Endothelial cell of umbilical vein (primary cell): ENCODE data around the gene SEL1L2. TPM values are rescaled to one million over a fixed set of nuclear protein-coding genes. Genes with fewer than 3 reads are reported as not detected.

ENCODE experiments used
- BruUV-seq: library from RNA; stranded (reverse); fragments of 400-500 nt; replicated peaks from 2 replicates; lab custom pipeline; 2021; lab: Mats Ljungman, UMichigan
- CTCF ChIA-PET: fragments of 300-600, 350-600 bp; sonication (Branson Sonifier 250); formaldehyde crosslinking; loops from one replicate; lab custom pipeline; 2021; ENCODE audit warnings: antibody characterized with exemption, inconsistent platforms; lab: Charles Lee
- POLR2A ChIA-PET: fragments of 300-600, 350-600 bp; sonication (Branson Sonifier 250); formaldehyde crosslinking; loops from one replicate; lab custom pipeline; 2021; ENCODE audit warnings: antibody characterized with exemption, inconsistent platforms; lab: Charles Lee
- DNase-seq: peaks from one replicate; pipeline ENCODE4 v3.0.0-alpha.2; 2011; ENCODE audit warnings: low read depth, low spot score
- FAIRE-seq: peaks from 2 replicates; lab custom pipeline; 2011; peaks lifted over from hg19 to GRCh38; lab: Jason Lieb, UNC
- H2AFZ ChIP-seq: 2 replicates; pipeline ENCODE4 v1.6.0; 2012; ENCODE audit warnings: low read depth, low read length, control low read depth, inconsistent platforms
- H3K27ac ChIP-seq: 2 replicates; pipeline ENCODE4 v1.5.1; 2011; ENCODE audit warnings: low read depth, mild to moderate bottlenecking, control low read depth, low read length, moderate library complexity; ENCODE audit not compliant: insufficient read depth
- H3K27me3 ChIP-seq, 2 experiments: 2 replicates each; pipeline versions ENCODE4 v1.6.0 to v1.6.1; 2011; ENCODE audit warnings: low read length in 2 of 2, mixed read lengths in 1 of 2; ENCODE audit not compliant: control insufficient read depth in 2 of 2, insufficient read depth in 2 of 2
- H3K36me3 ChIP-seq, 2 experiments: 2 replicates in 1 of 2; 3 replicates in 1 of 2; pipeline ENCODE4 v1.5.1; 2011; ENCODE audit warnings: low read length in 2 of 2, mild to moderate bottlenecking in 1 of 2, moderate library complexity in 1 of 2; ENCODE audit not compliant: control insufficient read depth in 2 of 2, insufficient read depth in 2 of 2; ENCODE audit errors: extremely low read depth in 1 of 2
- H3K4me1 ChIP-seq: 3 replicates; pipeline ENCODE4 v1.5.1; 2011; ENCODE audit warnings: mild to moderate bottlenecking, low read length; ENCODE audit not compliant: control insufficient read depth, insufficient read depth; ENCODE audit errors: extremely low read depth
- H3K4me2 ChIP-seq: 2 replicates; pipeline ENCODE4 v1.6.1; 2011; ENCODE audit warnings: low read length, control low read depth, mixed read lengths; ENCODE audit not compliant: insufficient read depth
- H3K4me3 ChIP-seq, 3 experiments: fragments of 200-600 bp in 1 of 3; sonication (generic), shearing (Covaris generic) in 1 of 3; replicated peaks in 1 of 3; 2 replicates each; pipeline ENCODE4 v1.5.1; 2011 to 2016; ENCODE audit warnings: control low read depth in 3 of 3, low read length in 3 of 3, mild to moderate bottlenecking in 2 of 3, inconsistent platforms in 1 of 3, low read depth in 1 of 3, moderate library complexity in 1 of 3; ENCODE audit not compliant: insufficient read depth in 1 of 3
- H3K79me2 ChIP-seq: 2 replicates; pipeline ENCODE4 v1.6.0; 2012; ENCODE audit warnings: low read length, inconsistent platforms; ENCODE audit not compliant: control insufficient read depth, insufficient read depth
- H3K9ac ChIP-seq: replicated peaks from 2 replicates; pipeline ENCODE3; 2011; ENCODE audit warnings: low read length, control low read depth; ENCODE audit not compliant: insufficient read depth; ENCODE audit errors: extremely low read depth
- H3K9me1 ChIP-seq: replicated peaks from 3 replicates; pipeline ENCODE4 v1.6.0; 2011; ENCODE audit warnings: mild to moderate bottlenecking, low read length; ENCODE audit not compliant: control insufficient read depth, insufficient read depth; ENCODE audit errors: extremely low read depth
- H3K9me3 ChIP-seq: replicated peaks from 2 replicates; pipeline ENCODE4 v1.5.1; 2012; ENCODE audit warnings: low read length, inconsistent platforms; ENCODE audit not compliant: control insufficient read depth, insufficient read depth
- H4K20me1 ChIP-seq: replicated peaks from 2 replicates; pipeline ENCODE3; 2011; ENCODE audit warnings: mild to moderate bottlenecking, low read length; ENCODE audit not compliant: control insufficient read depth, insufficient read depth; ENCODE audit errors: extremely low read depth
- EZH2 ChIP-seq: IDR thresholded peaks from 2 replicates; pipeline ENCODE4 v1.6.1; 2012; ENCODE audit warnings: borderline replicate concordance, low read depth, mild to moderate bottlenecking, moderate library complexity, low read length, inconsistent platforms; ENCODE audit not compliant: severe bottlenecking
- FOS ChIP-seq: IDR thresholded peaks from 2 replicates; pipeline ENCODE4 v1.6.1; 2011; ENCODE audit warnings: mild to moderate bottlenecking, low read length, moderate library complexity, borderline replicate concordance; ENCODE audit not compliant: insufficient read depth
- GATA2 ChIP-seq: IDR thresholded peaks from 2 replicates; pipeline ENCODE4 v1.7.0; 2011; ENCODE audit warnings: low read depth, mild to moderate bottlenecking, moderate library complexity, mixed read lengths, low read length; ENCODE audit not compliant: insufficient read length, insufficient read depth
- JUN ChIP-seq: IDR thresholded peaks from 2 replicates; pipeline ENCODE4 v1.6.1; 2011; ENCODE audit warnings: borderline replicate concordance, low read depth; ENCODE audit not compliant: insufficient read length, insufficient read depth
- MAX ChIP-seq: IDR thresholded peaks from 2 replicates; pipeline ENCODE4 v1.6.1; 2011; ENCODE audit not compliant: insufficient read depth, insufficient read length
- POLR2A ChIP-seq: IDR thresholded peaks from 2 replicates; pipeline ENCODE4 v1.6.1; 2012; ENCODE audit warnings: low read depth, mild to moderate bottlenecking, control low read depth, low read length
- POLR2AphosphoS5 ChIP-seq: IDR thresholded peaks from 2 replicates; pipeline ENCODE4 v1.6.1; 2012; ENCODE audit warnings: low read depth, mild to moderate bottlenecking, control low read depth, low read length, moderate library complexity; ENCODE audit not compliant: insufficient read depth
- dilution Hi-C: fragments of 300-500 bp; cut with MboI; formaldehyde crosslinking; loops from one replicate; pipeline ENCODE4 v1.15.0; 2019; ENCODE audit warnings: low sequenced_read_pairs; ENCODE audit not compliant: extremely low pct_ligation_motif_present
- intact Hi-C: fragments of 100-400 bp; cut with micrococcal nuclease; formaldehyde crosslinking; loops from one replicate; pipeline ENCODE4 v1.10.0; 2022
- polyA plus RNA-seq, 4 experiments: library from polyadenylated mRNA; depleted of rRNA in 3 of 4; stranded (reverse) in 3 of 4; unstranded in 1 of 4; fragments of >200 nt; gene quantifications; 2 replicates each; pipeline versions ENCODE4 v1.2.1 to v1.2.3, GENCODE V29; 2011 to 2012; ENCODE audit warnings: missing spikeins in 1 of 4
- total RNA-seq: library from RNA; stranded (reverse); gene quantifications from 2 replicates; pipeline ENCODE4 v1.2.3, GENCODE V29; 2021
- TF ChIP-seq, protein P1 (sequence below), 2 donors: IDR thresholded peaks; 1 replicate in 1 of 2; 2 replicates in 1 of 2; pipeline ENCODE4 v1.5.1; 2011; ENCODE audit warnings: low read length in 2 of 2, mild to moderate bottlenecking in 2 of 2, moderate library complexity in 2 of 2, control low read depth in 1 of 2, inconsistent platforms in 1 of 2, low read depth in 1 of 2; ENCODE audit not compliant: insufficient read depth in 1 of 2; ENCODE audit errors: extremely low read depth in 1 of 2

Gene SEL1L2
- total and polyA plus RNA-seq, 2 donors (not counting 3 experiments of a cell fraction or from before 2014, with no cell fraction given) = not detected

DNA sequence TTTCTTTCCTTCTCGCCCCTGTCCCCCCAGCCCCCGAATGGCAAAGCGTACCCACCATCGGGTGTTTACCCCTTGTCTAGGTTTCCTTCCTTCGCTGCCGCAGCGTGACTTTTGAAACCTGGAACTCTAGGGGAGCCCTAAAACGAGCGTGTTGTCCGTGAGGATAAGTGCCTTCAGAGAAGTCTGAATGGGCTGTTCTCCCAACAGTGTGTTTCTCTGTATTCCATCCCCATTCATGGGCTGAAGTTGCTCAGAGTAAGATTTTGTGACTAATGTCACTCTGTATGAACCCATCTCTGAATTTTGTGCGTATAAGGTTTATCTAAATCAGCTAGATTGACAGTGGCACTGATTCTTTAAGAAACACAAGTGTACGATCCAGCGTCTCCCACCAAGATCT is 5.9 kb upstream of the SEL1L2 start:
- Histone ChIP-seq H3K4me3 (peak overlapping the region; percentile 37 to 77 (median 47)), H3K79me2 (no peaks in the 10 kb centered on the region), H4K20me1 (no peaks in the 10 kb centered on the region), H3K9ac (no peak overlapping the region), H3K36me3 (no peaks in the 10 kb centered on the region), H3K27ac (no peak overlapping the region), H3K4me2 (peak overlapping the region; percentile 71), H3K4me1 (peaks cover 3% of the 10 kb centered on the region), H3K9me1 (no peaks in the 10 kb centered on the region), H2AFZ (peak overlapping the region; percentile 87), H3K9me3 (no peaks in the 10 kb centered on the region), H3K27me3 (peaks cover 0 to 5% of the 10 kb centered on the region in 2 experiments)
- FAIRE-seq = no peak
- intact Hi-C loops = no loop called here
- DNase-seq = peak; percentile 4
- POLR2A ChIA-PET = no interaction called here
- dilution Hi-C loops = no loop called here
- CTCF ChIA-PET = no interaction called here
- TF ChIP-seq GATA2 (no peak), FOS (no peak), JUN (no peak), POLR2A (no peak), MAX (no peak), POLR2AphosphoS5 (no peak), EZH2 (no peak)
- TF ChIP-seq, protein P1, sequence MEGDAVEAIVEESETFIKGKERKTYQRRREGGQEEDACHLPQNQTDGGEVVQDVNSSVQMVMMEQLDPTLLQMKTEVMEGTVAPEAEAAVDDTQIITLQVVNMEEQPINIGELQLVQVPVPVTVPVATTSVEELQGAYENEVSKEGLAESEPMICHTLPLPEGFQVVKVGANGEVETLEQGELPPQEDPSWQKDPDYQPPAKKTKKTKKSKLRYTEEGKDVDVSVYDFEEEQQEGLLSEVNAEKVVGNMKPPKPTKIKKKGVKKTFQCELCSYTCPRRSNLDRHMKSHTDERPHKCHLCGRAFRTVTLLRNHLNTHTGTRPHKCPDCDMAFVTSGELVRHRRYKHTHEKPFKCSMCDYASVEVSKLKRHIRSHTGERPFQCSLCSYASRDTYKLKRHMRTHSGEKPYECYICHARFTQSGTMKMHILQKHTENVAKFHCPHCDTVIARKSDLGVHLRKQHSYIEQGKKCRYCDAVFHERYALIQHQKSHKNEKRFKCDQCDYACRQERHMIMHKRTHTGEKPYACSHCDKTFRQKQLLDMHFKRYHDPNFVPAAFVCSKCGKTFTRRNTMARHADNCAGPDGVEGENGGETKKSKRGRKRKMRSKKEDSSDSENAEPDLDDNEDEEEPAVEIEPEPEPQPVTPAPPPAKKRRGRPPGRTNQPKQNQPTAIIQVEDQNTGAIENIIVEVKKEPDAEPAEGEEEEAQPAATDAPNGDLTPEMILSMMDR (IDR thresholded peaks at IDR 0.05; ENCODE audit: extremely low read depth in 1 of 2, insufficient read depth in 1 of 2, low read depth in 1 of 2, low read length in 2 of 2) = no peak
- BruUV-seq = no TSS peak
